ENCODE results near the gene URAD.

Gene URAD

GRCh38 chr13:27928353-27928804 lies 60.1 kb downstream of the URAD start:
- no peak overlapping the region for H3K4me3 ChIP-seq (ENCODE audit: low read depth, low read length)
- no peak for TF ChIP-seq CTCF (IDR thresholded peaks at IDR 0.05; ENCODE audit: low read depth, low read length)

Measured in WI38 (cell line).